ENCODE results near the gene TMPRSS7.

The TMPRSS7 gene

GRCh38 chr3:112002096-112002971, 32.2 kb upstream of the TMPRSS7 start:
- DNase-seq (peak; percentile 10), ATAC-seq (ENCODE audit: insufficient read depth, low read depth) (peak; percentile 39)
- H4K20me1 ChIP-seq (ENCODE audit: insufficient read depth, low read length) = no peaks in the 10 kb centered on the region
- H2AFZ ChIP-seq (ENCODE audit: low read depth, low read length) = no peak overlapping the region
- no peak overlapping the region for H3K4me2 ChIP-seq (ENCODE audit: insufficient read depth, low read length)
- H3K4me1 ChIP-seq (ENCODE audit: insufficient read depth, low read length) = no peaks in the 10 kb centered on the region
- H3K27ac ChIP-seq (ENCODE audit: low read length) = no peak overlapping the region
- H3K36me3 ChIP-seq (ENCODE audit: insufficient read depth, low read length) = no peaks in the 10 kb centered on the region
- H3K4me3 ChIP-seq (ENCODE audit: low read depth in 1 of 2, low read length in 2 of 2) = no peak overlapping the region
- no peaks in the 10 kb centered on the region for H3K79me2 ChIP-seq (ENCODE audit: insufficient read depth, low read length)
- H3K9ac ChIP-seq (ENCODE audit: low read depth, low read length) = no peak overlapping the region
- no peak for TF ChIP-seq EZH2 (IDR thresholded peaks at IDR 0.05; ENCODE audit: borderline replicate concordance, low read depth, low read length, severe bottlenecking)
- TF ChIP-seq, protein P1, sequence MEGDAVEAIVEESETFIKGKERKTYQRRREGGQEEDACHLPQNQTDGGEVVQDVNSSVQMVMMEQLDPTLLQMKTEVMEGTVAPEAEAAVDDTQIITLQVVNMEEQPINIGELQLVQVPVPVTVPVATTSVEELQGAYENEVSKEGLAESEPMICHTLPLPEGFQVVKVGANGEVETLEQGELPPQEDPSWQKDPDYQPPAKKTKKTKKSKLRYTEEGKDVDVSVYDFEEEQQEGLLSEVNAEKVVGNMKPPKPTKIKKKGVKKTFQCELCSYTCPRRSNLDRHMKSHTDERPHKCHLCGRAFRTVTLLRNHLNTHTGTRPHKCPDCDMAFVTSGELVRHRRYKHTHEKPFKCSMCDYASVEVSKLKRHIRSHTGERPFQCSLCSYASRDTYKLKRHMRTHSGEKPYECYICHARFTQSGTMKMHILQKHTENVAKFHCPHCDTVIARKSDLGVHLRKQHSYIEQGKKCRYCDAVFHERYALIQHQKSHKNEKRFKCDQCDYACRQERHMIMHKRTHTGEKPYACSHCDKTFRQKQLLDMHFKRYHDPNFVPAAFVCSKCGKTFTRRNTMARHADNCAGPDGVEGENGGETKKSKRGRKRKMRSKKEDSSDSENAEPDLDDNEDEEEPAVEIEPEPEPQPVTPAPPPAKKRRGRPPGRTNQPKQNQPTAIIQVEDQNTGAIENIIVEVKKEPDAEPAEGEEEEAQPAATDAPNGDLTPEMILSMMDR (IDR thresholded peaks at IDR 0.05; ENCODE audit: borderline replicate concordance, extremely low read depth, low read length, poor library complexity, severe bottlenecking) = no peak
- H3K27me3 ChIP-seq (ENCODE audit: insufficient read depth, low read length, poor library complexity) = no peaks in the 10 kb centered on the region
- H3K9me3 ChIP-seq (ENCODE audit: insufficient read depth, low read length, severe bottlenecking) = no peaks in the 10 kb centered on the region

DNA sequence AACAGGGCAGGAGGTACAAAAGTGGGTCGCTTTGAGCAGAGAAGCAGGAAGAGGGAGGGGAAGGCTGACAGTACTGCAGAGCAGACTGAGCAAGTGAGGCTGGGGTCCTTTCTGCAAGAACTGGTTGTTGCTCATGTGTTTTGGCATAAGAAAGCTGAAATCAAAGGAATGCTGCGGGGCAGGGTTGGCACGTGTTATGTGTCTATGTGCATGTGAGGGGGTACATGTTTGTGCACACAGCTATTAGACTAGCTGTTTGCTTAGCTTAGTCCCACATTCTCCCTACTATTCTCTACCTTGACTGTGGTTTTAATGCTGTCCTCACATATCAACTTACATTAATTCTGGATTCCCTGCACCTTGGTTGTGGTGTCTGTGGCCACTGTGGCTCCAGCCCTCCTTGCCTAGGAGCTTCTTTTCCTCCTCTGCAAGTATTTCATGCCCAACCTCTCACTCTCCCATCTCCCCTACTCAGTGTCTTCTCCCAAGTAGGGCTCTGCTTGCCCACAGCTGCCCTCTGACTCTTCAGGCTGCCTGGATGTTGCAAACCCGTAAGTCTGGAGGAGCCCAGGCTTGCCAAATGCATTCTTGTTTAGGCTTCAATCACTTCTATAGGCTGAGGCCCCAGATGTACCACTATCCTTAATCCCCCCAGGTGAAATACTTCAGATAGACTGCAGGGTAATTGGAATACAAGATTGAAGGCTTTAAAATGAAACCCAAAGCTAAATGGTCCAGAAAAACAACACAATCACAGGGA, 31.0 kb upstream of the TMPRSS7 start:
- no peaks in the 10 kb centered on the region for H3K79me2 ChIP-seq (ENCODE audit: insufficient read depth, low read length)
- TF ChIP-seq, protein P1 (IDR thresholded peaks at IDR 0.05; ENCODE audit: borderline replicate concordance, extremely low read depth, low read length, poor library complexity, severe bottlenecking) = no peak
- no peak for TF ChIP-seq EZH2 (IDR thresholded peaks at IDR 0.05; ENCODE audit: borderline replicate concordance, low read depth, low read length, severe bottlenecking)
- H3K27ac ChIP-seq (ENCODE audit: low read length) = no peak overlapping the region
- DNase-seq (no peak), ATAC-seq (ENCODE audit: insufficient read depth, low read depth) (no peak)
- no peak overlapping the region for H3K9ac ChIP-seq (ENCODE audit: low read depth, low read length)
- no peak overlapping the region for H3K4me2 ChIP-seq (ENCODE audit: insufficient read depth, low read length)
- H3K4me3 ChIP-seq (ENCODE audit: low read depth in 1 of 2, low read length in 2 of 2) = no peak overlapping the region
- H3K4me1 ChIP-seq (ENCODE audit: insufficient read depth, low read length) = no peaks in the 10 kb centered on the region
- H3K9me3 ChIP-seq (ENCODE audit: insufficient read depth, low read length, severe bottlenecking) = no peaks in the 10 kb centered on the region
- H3K36me3 ChIP-seq (ENCODE audit: insufficient read depth, low read length) = no peaks in the 10 kb centered on the region
- no peaks in the 10 kb centered on the region for H4K20me1 ChIP-seq (ENCODE audit: insufficient read depth, low read length)
- H3K27me3 ChIP-seq (ENCODE audit: insufficient read depth, low read length, poor library complexity) = no peaks in the 10 kb centered on the region
- no peak overlapping the region for H2AFZ ChIP-seq (ENCODE audit: low read depth, low read length)

DNA sequence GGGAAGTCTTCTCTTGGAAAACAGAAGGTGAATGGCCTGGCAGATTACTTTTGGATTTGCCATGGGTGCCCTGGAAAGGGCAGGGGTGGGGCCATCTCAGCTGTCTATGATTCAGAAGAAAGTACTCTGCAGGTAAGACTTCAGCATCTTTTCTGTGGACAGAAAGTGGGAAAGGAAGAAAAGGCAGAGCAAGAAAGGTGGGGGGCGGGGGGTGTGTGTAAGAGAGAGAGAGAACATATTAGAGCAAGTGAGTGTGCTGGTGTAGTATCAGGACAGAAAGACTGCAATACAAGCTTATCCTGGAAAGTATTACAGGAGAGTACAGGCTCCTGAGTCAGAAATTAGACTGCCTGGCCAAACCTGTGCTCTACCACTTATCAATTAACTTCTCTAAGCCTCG, 30.3 kb upstream of the TMPRSS7 start:
- Histone ChIP-seq H3K27me3 (ENCODE audit: insufficient read depth, low read length, poor library complexity) (no peaks in the 10 kb centered on the region), H3K36me3 (ENCODE audit: insufficient read depth, low read length) (no peaks in the 10 kb centered on the region), H2AFZ (ENCODE audit: low read depth, low read length) (no peak overlapping the region), H3K27ac (ENCODE audit: low read length) (no peak overlapping the region), H4K20me1 (ENCODE audit: insufficient read depth, low read length) (no peaks in the 10 kb centered on the region), H3K9ac (ENCODE audit: low read depth, low read length) (no peak overlapping the region), H3K4me1 (ENCODE audit: insufficient read depth, low read length) (no peaks in the 10 kb centered on the region), H3K4me3 (ENCODE audit: low read depth in 1 of 2, low read length in 2 of 2) (no peak overlapping the region), H3K4me2 (ENCODE audit: insufficient read depth, low read length) (no peak overlapping the region), H3K79me2 (ENCODE audit: insufficient read depth, low read length) (no peaks in the 10 kb centered on the region), H3K9me3 (ENCODE audit: insufficient read depth, low read length, severe bottlenecking) (no peaks in the 10 kb centered on the region)
- no peak for TF ChIP-seq EZH2 (IDR thresholded peaks at IDR 0.05; ENCODE audit: borderline replicate concordance, low read depth, low read length, severe bottlenecking)
- TF ChIP-seq, protein P1 (IDR thresholded peaks at IDR 0.05; ENCODE audit: borderline replicate concordance, extremely low read depth, low read length, poor library complexity, severe bottlenecking) = no peak
- ATAC-seq (ENCODE audit: insufficient read depth, low read depth) = no peak
- no peak for DNase-seq

Measured in DND-41 (cell line).